H1 (cell line): ENCODE data around the gene GPR176.

Experiments
- ATF3 ChIP-seq: IDR thresholded peaks from 2 replicates; pipeline ENCODE4 v1.6.1; 2011; ENCODE audit warnings: low read depth, mild to moderate bottlenecking, low read length; ENCODE audit not compliant: insufficient read depth
- BACH1 ChIP-seq: IDR thresholded peaks from 2 replicates; pipeline ENCODE4 v1.6.1; 2012; ENCODE audit warnings: low read length, improper control_type of control experiment
- EZH2 ChIP-seq: fragments of 200-600 bp; sonication (generic); IDR thresholded peaks from 2 replicates; pipeline ENCODE4 v1.7.1; 2012; ENCODE audit warnings: low read depth, mild to moderate bottlenecking, moderate library complexity, low read length, inconsistent platforms; ENCODE audit not compliant: severe bottlenecking
- GABPA ChIP-seq: IDR thresholded peaks from 2 replicates; pipeline ENCODE4 v1.6.1; 2011; ENCODE audit warnings: mild to moderate bottlenecking, low read length, moderate library complexity, borderline replicate concordance; ENCODE audit not compliant: insufficient read depth
- HDAC6 ChIP-seq: IDR thresholded peaks from one replicate; pipeline ENCODE4 v1.7.1; 2012; ENCODE audit warnings: low read depth, mild to moderate bottlenecking, inconsistent platforms, low read length, moderate library complexity
- POLR2A ChIP-seq, 2 experiments: IDR thresholded peaks; 1 replicate in 1 of 2; 2 replicates in 1 of 2; pipeline ENCODE4 v1.6.1; 2011; ENCODE audit warnings: low read depth in 2 of 2, low read length in 2 of 2, mild to moderate bottlenecking in 2 of 2; ENCODE audit errors: control extremely low read depth in 1 of 2
- RFX5 ChIP-seq: IDR thresholded peaks from 2 replicates; pipeline ENCODE4 v1.6.1; 2011; ENCODE audit warnings: low read depth, low read length, improper control_type of control experiment, borderline replicate concordance
- SP1 ChIP-seq: IDR thresholded peaks from 2 replicates; pipeline ENCODE4 v1.6.1; 2011; ENCODE audit warnings: low read depth, low read length
- TAF1 ChIP-seq: IDR thresholded peaks from 2 replicates; pipeline ENCODE4 v1.6.1; 2011; ENCODE audit warnings: mild to moderate bottlenecking, low read depth, low read length
- TEAD4 ChIP-seq: IDR thresholded peaks from 2 replicates; pipeline ENCODE4 v1.6.1; 2012; ENCODE audit warnings: low read depth, low read length, inconsistent platforms, mixed read lengths
- TF ChIP-seq, protein P1 (sequence below), 3 experiments: IDR thresholded peaks; 1 replicate in 2 of 3; 2 replicates in 1 of 3; pipeline versions ENCODE4 v1.5.1 to v1.6.1; 2011; ENCODE audit warnings: low read length in 3 of 3, mild to moderate bottlenecking in 3 of 3, inconsistent platforms in 2 of 3, low read depth in 1 of 3, moderate library complexity in 1 of 3; ENCODE audit not compliant: insufficient read depth in 1 of 3; ENCODE audit errors: control extremely low read depth in 1 of 3
- TF ChIP-seq, protein P2 (sequence below): IDR thresholded peaks from 2 replicates; pipeline ENCODE4 v1.6.1; 2011; ENCODE audit warnings: low read length, improper control_type of control experiment

DNA sequence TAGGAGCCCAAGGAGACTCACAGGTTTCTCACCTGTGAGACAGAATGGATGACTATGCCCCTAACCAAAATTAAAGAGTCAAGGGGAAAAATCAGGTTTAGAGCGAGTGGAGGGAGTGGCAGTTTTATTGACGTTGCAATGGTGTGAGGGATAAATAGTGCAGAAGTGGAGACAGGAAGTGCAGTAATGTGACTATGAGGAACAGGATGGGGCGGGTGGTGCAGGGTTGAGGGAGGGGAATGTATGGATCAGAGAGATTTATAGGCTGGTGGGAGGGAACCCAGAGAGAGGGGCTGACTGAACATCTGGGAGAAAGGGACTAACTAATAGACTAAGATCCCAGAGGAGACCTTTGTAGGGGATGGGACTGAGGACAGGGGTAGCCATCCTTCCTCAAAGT, 40.3 kb upstream of the GPR176 start:
- no peak for TF ChIP-seq GABPA
- no peak for TF ChIP-seq POLR2A (IDR thresholded peaks at IDR 0.05; ENCODE audit: control extremely low read depth in 1 of 2, low read depth in 2 of 2, low read length in 2 of 2)
- TF ChIP-seq, protein P1, sequence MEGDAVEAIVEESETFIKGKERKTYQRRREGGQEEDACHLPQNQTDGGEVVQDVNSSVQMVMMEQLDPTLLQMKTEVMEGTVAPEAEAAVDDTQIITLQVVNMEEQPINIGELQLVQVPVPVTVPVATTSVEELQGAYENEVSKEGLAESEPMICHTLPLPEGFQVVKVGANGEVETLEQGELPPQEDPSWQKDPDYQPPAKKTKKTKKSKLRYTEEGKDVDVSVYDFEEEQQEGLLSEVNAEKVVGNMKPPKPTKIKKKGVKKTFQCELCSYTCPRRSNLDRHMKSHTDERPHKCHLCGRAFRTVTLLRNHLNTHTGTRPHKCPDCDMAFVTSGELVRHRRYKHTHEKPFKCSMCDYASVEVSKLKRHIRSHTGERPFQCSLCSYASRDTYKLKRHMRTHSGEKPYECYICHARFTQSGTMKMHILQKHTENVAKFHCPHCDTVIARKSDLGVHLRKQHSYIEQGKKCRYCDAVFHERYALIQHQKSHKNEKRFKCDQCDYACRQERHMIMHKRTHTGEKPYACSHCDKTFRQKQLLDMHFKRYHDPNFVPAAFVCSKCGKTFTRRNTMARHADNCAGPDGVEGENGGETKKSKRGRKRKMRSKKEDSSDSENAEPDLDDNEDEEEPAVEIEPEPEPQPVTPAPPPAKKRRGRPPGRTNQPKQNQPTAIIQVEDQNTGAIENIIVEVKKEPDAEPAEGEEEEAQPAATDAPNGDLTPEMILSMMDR (IDR thresholded peaks at IDR 0.05; ENCODE audit: control extremely low read depth in 1 of 3, insufficient read depth in 1 of 3, low read depth in 1 of 3, low read length in 3 of 3) = no peak
- no peak for TF ChIP-seq TEAD4
- TF ChIP-seq HDAC6 = no peak
- TF ChIP-seq, protein P2, sequence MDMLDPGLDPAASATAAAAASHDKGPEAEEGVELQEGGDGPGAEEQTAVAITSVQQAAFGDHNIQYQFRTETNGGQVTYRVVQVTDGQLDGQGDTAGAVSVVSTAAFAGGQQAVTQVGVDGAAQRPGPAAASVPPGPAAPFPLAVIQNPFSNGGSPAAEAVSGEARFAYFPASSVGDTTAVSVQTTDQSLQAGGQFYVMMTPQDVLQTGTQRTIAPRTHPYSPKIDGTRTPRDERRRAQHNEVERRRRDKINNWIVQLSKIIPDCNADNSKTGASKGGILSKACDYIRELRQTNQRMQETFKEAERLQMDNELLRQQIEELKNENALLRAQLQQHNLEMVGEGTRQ = no peak
- TF ChIP-seq TAF1 = no peak
- TF ChIP-seq SP1 = no peak
- TF ChIP-seq EZH2 = no peak
- TF ChIP-seq BACH1 = no peak
- TF ChIP-seq RFX5 = no peak
- TF ChIP-seq ATF3 = no peak
